Prostate gland (tissue), 2 donors: ENCODE measurements around the gene WARS2. TPM values are rescaled to one million over a fixed set of nuclear protein-coding genes. Genes with fewer than 3 reads are reported as not detected.

Source experiments
- DNase-seq: peaks from one replicate; pipeline ENCODE4 v3.0.0-alpha.2; 2019; ENCODE audit warnings: low spot score
- H3K27ac ChIP-seq, 2 donors: fragments of 200-600 bp; sonication (generic); 2 replicates each; pipeline ENCODE4 v1.5.1; 2017 to 2019
- H3K27me3 ChIP-seq: fragments of 200-600 bp; sonication (generic); replicated peaks from 2 replicates; pipeline ENCODE4 v1.5.1; 2019; ENCODE audit not compliant: insufficient read depth
- H3K36me3 ChIP-seq, 2 donors: fragments of 200-600 bp; sonication (generic); 1 replicate in 1 of 2; 2 replicates in 1 of 2; pipeline versions ENCODE4 v1.5.1 to v1.8.1; 2017 to 2019
- H3K4me1 ChIP-seq: fragments of 200-600 bp; sonication (generic); replicated peaks from 2 replicates; pipeline ENCODE4 v1.5.1; 2019
- H3K4me3 ChIP-seq, 2 donors: fragments of 200-600 bp; sonication (generic); 2 replicates each; pipeline ENCODE4 v1.5.1; 2017 to 2019
- H3K9me3 ChIP-seq: fragments of 200-600 bp; sonication (generic); 2 replicates; pipeline ENCODE4 v1.5.1; 2017
- CTCF ChIP-seq, 4 experiments: fragments of 200-600 bp in 2 of 4; fragments of 450-650 bp in 2 of 4; sonication (generic) in 2 of 4; IDR thresholded peaks; 1 replicate in 3 of 4; 2 replicates in 1 of 4; pipeline ENCODE4 v1.5.1; 2016 to 2019; ENCODE audit warnings: antibody characterized with exemption in 4 of 4, mild to moderate bottlenecking in 2 of 4, moderate library complexity in 2 of 4
- POLR2A ChIP-seq: fragments of 450-650 bp; IDR thresholded peaks from one replicate; pipeline ENCODE4 v1.6.1; 2016; ENCODE audit warnings: antibody characterized with exemption, mild to moderate bottlenecking
- POLR2AphosphoS5 ChIP-seq: sonication (generic); formaldehyde crosslinking; IDR thresholded peaks from one replicate; pipeline ENCODE4 v1.6.1; 2017; ENCODE audit warnings: antibody characterized with exemption
- WGBS: methylation state at CpG from one replicate; pipeline ENCODE4 v1.1.5; 2018; 5-methylcytosine and 5-hydroxymethylcytosine counted together
- intact Hi-C: fragments of 100-400 bp; cut with DNase I; formaldehyde crosslinking; loops from one replicate; pipeline ENCODE4 v1.14.2; 2022
- total RNA-seq, 2 donors: library from RNA; depleted of rRNA; stranded (reverse); fragments of >200 nt; gene quantifications; one replicate each; pipeline ENCODE4 v1.1.0, GENCODE V29; 2016

Gene WARS2
- total RNA-seq, 2 donors from 2014 or later: 15.6 to 22.0 TPM

- WGBS: 7% methylated on average over 53 of the region's 53 CpGs
- DNase-seq: no peak
- no peak overlapping the region for H3K4me3 ChIP-seq
- H3K4me1 ChIP-seq: no peaks in the 10 kb centered on the region
- intact Hi-C loops: no loop called here
- H3K36me3 ChIP-seq: no peaks in the 10 kb centered on the region
- TF ChIP-seq POLR2AphosphoS5 (no peak), POLR2A (no peak), CTCF (IDR thresholded peaks at IDR 0.05) (no peak)
- H3K27ac ChIP-seq: no peak overlapping the region
- peaks cover 78% of the 10 kb centered on the region for H3K27me3 ChIP-seq
- H3K9me3 ChIP-seq: no peaks in the 10 kb centered on the region
Measured at GRCh38 chr1:118992868-118993699, 147.4 kb downstream of the WARS2 start.

- TF ChIP-seq CTCF (IDR thresholded peaks at IDR 0.05) (no peak), POLR2AphosphoS5 (no peak), POLR2A (no peak)
- Histone ChIP-seq H3K27ac (no peak overlapping the region), H3K27me3 (peaks cover 77% of the 10 kb centered on the region), H3K4me1 (no peaks in the 10 kb centered on the region), H3K9me3 (no peaks in the 10 kb centered on the region), H3K36me3 (no peaks in the 10 kb centered on the region), H3K4me3 (no peak overlapping the region)
- no peak for DNase-seq
- intact Hi-C loops: no loop called here
- 17% methylated on average over 22 of the region's 22 CpGs for WGBS
Measured at GRCh38 chr1:118992237-118992825, 148.1 kb downstream of the WARS2 start.

GRCh38 chr1:118991448-118991847 lies 149.0 kb downstream of the WARS2 start:
- no peak for DNase-seq
- no peaks in the 10 kb centered on the region for H3K36me3 ChIP-seq
- H3K4me1 ChIP-seq: no peaks in the 10 kb centered on the region
- TF ChIP-seq POLR2AphosphoS5 (no peak), POLR2A (no peak), CTCF (IDR thresholded peaks at IDR 0.05) (no peak)
- H3K27me3 ChIP-seq: peaks cover 81% of the 10 kb centered on the region
- intact Hi-C loops: no loop called here
- H3K27ac ChIP-seq: no peak overlapping the region
- no peak overlapping the region for H3K4me3 ChIP-seq
- 37% methylated on average over 4 of the region's 4 CpGs for WGBS
- H3K9me3 ChIP-seq: no peaks in the 10 kb centered on the region

GRCh38 chr1:118990513-118991152 lies 149.8 kb downstream of the WARS2 start:
- 45% methylated on average over 8 of the region's 8 CpGs for WGBS

More at GRCh38 chr1:118990513-118991152, 149.8 kb downstream of the WARS2 start:
- H3K9me3 ChIP-seq: no peaks in the 10 kb centered on the region
- H3K27me3 ChIP-seq: peaks cover 88% of the 10 kb centered on the region
- H3K27ac ChIP-seq: no peak overlapping the region
- H3K36me3 ChIP-seq: no peaks in the 10 kb centered on the region
- H3K4me1 ChIP-seq: no peaks in the 10 kb centered on the region
- no peak overlapping the region for H3K4me3 ChIP-seq
- TF ChIP-seq POLR2AphosphoS5 (no peak), POLR2A (no peak), CTCF (IDR thresholded peaks at IDR 0.05) (no peak)
- intact Hi-C loops: no loop called here
- no peak for DNase-seq
